HG03039 (cell line): ENCODE measurements around the gene FAM200B.

Source experiments
- ATAC-seq: cut with Tn5 transposase; IDR thresholded peaks from one replicate; pipeline ENCODE4 v1.9.1; 2021; ENCODE audit warnings: mild to moderate bottlenecking, moderate library complexity; ENCODE audit not compliant: unreplicated experiment

The FAM200B gene

GRCh38 chr4:15667006-15667405, 14.6 kb upstream of the FAM200B start:
- ATAC-seq = no peak

DNA sequence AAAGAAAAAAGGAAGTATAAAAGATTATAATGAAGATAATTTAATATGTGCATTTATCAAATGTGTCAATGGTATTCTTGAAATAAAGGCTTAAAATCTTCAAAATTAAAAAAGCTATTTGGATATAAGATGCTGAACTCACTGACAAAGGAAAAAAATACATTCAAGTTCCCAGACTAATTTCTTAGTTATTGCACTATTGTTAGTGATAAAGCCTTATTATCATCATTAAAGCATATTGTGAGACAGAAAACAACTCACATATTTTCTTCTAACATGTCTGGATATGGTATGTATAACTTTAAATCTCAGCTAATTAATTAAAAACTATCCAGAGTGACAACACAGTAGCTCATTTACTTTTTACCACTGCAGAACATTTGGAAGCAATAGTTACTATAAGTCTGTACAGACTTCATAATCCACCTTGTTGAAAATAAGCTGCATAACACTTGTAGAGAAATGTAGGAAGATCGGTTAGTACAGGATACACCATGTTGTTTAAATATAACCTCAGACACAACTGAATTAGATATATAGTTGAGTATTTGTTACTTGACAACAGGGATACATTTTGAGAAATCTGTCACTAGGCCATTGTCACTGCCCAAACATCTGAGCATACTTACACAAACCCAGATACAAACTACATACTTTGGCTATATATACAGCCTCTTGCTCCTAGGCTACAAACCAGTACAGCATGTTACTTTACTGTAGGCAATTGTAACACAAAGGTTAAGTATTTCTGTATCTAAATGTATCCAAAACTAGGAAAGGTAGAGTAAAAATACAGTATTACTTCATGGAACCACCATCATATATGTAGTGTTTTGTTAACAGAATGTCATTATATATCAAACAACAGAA, 12.8 kb upstream of the FAM200B start:
- no peak for ATAC-seq

GRCh38 chr4:15670576-15670975, 11.1 kb upstream of the FAM200B start:
- ATAC-seq = no peak

GRCh38 chr4:15672101-15672500, 9.5 kb upstream of the FAM200B start:
- no peak for ATAC-seq

- ATAC-seq = no peak
Observed at GRCh38 chr4:15673337-15673736, 8.3 kb upstream of the FAM200B start.

- ATAC-seq = no peak
Observed at GRCh38 chr4:15674046-15674445, 7.6 kb upstream of the FAM200B start.

DNA sequence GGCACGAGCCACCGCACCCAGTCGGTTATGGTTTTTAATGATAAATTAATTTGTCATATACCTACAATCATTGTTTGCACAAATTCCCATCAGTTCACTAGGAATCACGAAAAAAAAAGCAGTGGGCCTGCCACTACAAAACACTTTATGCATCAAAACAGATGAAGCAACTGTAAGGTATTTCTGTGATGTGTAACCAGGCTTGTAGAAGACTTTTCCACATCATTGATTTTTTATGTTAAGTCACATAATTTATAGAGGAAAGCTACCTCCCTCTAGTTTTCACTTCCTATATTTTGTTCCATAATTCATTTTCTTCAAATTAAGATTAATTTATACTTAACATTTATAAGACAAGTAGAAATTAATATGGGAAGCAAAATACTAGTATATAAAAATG, 6.7 kb upstream of the FAM200B start:
- no peak for ATAC-seq

GRCh38 chr4:15675356-15675755, 6.3 kb upstream of the FAM200B start:
- no peak for ATAC-seq

DNA sequence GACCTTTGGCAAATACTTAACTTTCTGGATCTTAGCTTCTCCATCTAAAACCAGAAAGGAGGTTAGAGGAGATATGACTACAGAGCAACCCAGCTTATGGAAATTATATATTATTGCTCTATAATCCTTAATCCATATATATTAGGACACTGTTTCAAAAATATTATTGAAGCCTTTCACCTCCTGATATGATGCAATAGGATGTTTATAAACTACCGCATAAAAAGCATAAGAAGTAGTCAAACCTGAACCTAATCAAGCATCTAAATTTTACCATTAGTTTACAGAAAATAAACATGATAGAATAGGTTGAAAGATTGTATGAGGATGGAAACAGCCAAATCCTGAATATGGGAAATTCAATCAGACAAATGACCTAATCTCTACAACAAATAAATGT, 5.6 kb upstream of the FAM200B start:
- no peak for ATAC-seq

- ATAC-seq = no peak
Observed at GRCh38 chr4:15676899-15677298, 4.7 kb upstream of the FAM200B start.

DNA sequence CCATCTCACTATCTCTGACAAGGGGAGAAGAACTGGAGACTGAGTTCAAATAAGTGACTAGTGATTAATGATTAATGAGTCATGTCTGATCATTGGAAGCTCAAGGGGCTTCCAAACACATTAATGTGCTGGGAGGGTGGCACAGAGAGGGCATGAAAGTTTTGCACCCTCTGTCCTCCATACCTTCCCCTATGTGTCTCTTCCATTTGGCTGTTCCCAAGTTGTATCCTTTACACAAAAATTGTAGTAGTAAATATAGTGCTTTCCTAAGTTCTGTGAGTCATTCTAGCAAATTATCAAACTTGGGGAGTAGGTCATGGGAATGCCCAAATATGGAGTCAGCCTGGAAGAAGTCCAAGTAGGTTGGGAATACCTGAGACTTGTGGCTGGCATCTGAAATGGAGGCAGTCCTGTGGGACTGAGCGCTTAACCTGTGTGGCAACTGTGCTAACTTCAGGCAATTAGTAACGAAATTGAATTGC, 4.1 kb upstream of the FAM200B start:
- no peak for ATAC-seq

- no peak for ATAC-seq
Observed at GRCh38 chr4:15681067-15681371, 608 bp upstream of the FAM200B start.

- no peak for ATAC-seq
Observed at GRCh38 chr4:15682242-15683142, 865 bp downstream of the FAM200B start.

GRCh38 chr4:15683143-15683495, 1.5 kb downstream of the FAM200B start:
- no peak for ATAC-seq

DNA sequence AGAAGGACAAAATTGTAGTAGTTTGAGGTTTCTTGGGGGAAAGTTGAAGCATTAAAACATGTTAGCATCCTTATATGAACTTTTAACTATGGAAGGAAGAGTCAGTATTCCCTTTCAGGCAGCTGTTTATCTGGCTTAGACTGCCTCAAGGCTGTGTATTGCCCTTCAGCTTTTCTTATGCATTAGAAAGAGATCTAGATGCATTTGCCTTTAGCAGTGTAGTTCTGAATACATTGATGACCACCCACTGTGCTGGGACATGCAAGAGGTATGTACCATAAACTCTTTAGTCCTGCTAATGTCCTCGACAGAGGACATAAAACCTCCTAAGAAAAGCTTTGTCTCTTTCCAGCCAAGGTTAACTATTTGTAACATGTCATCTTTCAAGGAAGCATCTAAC, 2.9 kb downstream of the FAM200B start:
- ATAC-seq = no peak

GRCh38 chr4:15688051-15688450, 6.4 kb downstream of the FAM200B start:
- ATAC-seq = no peak

DNA sequence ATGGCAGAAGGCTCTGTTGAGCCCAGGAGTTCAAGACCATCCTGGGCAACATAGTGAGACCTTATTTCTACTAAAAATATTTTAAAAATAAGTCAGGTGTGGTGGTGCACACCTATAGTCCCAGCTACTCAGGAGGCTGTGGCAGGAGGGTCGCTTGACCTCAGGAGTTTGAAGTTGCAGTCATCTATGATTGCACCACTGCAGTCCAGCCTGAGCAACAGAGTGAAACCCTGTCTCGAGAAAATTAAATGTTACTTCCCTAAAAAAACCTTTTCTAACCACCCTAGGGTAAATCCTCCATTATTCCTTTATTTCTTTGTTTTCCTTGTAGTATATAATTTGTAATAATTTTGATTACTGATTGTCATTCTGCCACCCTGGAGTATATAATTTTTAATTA, 7.9 kb downstream of the FAM200B start:
- ATAC-seq = no peak

GRCh38 chr4:15690020-15690809, 8.6 kb downstream of the FAM200B start:
- ATAC-seq = no peak

GRCh38 chr4:15691346-15692135, 9.9 kb downstream of the FAM200B start:
- ATAC-seq = no peak

- no peak for ATAC-seq
Observed at GRCh38 chr4:15692602-15693001, 11.0 kb downstream of the FAM200B start.
